PC-9 (cell line): ENCODE measurements around the gene DNA2. TPM values are rescaled to one million over a fixed set of nuclear protein-coding genes. Genes with fewer than 3 reads are reported as not detected.

ENCODE experiments used
- BruUV-seq: library from RNA; stranded (reverse); fragments of 400-500 nt; replicated peaks from 2 replicates; lab custom pipeline; 2021; lab: Mats Ljungman, UMichigan
- CTCF ChIA-PET: fragments of 300-600 bp; sonication (Branson Sonifier 250); formaldehyde crosslinking; loops from one replicate; lab custom pipeline; 2022; ENCODE audit warnings: antibody characterized with exemption; lab: Charles Lee
- POLR2A ChIA-PET: fragments of 300-600 bp; sonication (Branson Sonifier 250); formaldehyde crosslinking; loops from one replicate; lab custom pipeline; 2022; ENCODE audit warnings: antibody characterized with exemption; ENCODE audit not compliant: unreplicated experiment; lab: Charles Lee
- DNase-seq, 2 experiments: peaks; one replicate each; pipeline versions ENCODE4 v3.0.0 to v3.0.0-alpha.2; 2015 to 2022; ENCODE audit warnings: mixed read lengths in 1 of 2
- H2AFZ ChIP-seq: fragments of 200-600 bp; sonication (generic); 2 replicates; pipeline ENCODE4 v1.8.1; 2017; ENCODE audit warnings: antibody characterized with exemption
- H3F3A ChIP-seq: fragments of 200-600 bp; sonication (generic); 2 replicates; pipeline ENCODE4 v1.8.1; 2017; ENCODE audit warnings: antibody characterized with exemption, mild to moderate bottlenecking, low read depth; ENCODE audit not compliant: insufficient read depth
- H3K27ac ChIP-seq: fragments of 200-600 bp; sonication (generic); 2 replicates; pipeline ENCODE4 v1.6.1; 2016; ENCODE audit warnings: mixed run types
- H3K27me3 ChIP-seq: fragments of 200-600 bp; sonication (generic); 2 replicates; pipeline ENCODE4 v1.6.1; 2016; ENCODE audit warnings: low read depth, mixed run types; ENCODE audit not compliant: insufficient read depth
- H3K36me3 ChIP-seq: fragments of 200-600 bp; sonication (generic); 2 replicates; pipeline ENCODE4 v1.6.1; 2016; ENCODE audit warnings: low read depth, mixed run types
- H3K4me1 ChIP-seq: fragments of 200-600 bp; sonication (generic); replicated peaks from 2 replicates; pipeline ENCODE4 v1.6.1; 2016; ENCODE audit warnings: mixed run types; ENCODE audit not compliant: insufficient read depth
- H3K4me2 ChIP-seq: fragments of 200-600 bp; sonication (generic); 2 replicates; pipeline ENCODE4 v1.6.1; 2017; ENCODE audit warnings: mixed run types
- H3K4me3 ChIP-seq: fragments of 200-600 bp; sonication (generic); 2 replicates; pipeline ENCODE4 v1.6.1; 2016; ENCODE audit warnings: mixed run types
- H3K79me2 ChIP-seq: fragments of 200-600 bp; sonication (generic); 2 replicates; pipeline ENCODE4 v1.6.1; 2017; ENCODE audit warnings: low read depth, mixed run types
- H3K9me2 ChIP-seq: fragments of 200-600 bp; sonication (generic); 2 replicates; pipeline ENCODE4 v1.8.1; 2017; ENCODE audit warnings: mild to moderate bottlenecking; ENCODE audit not compliant: insufficient read depth
- H3K9me3 ChIP-seq: fragments of 200-600 bp; sonication (generic); 2 replicates; pipeline ENCODE4 v1.8.1; 2016; ENCODE audit warnings: low read depth; ENCODE audit not compliant: insufficient read depth
- H4K20me1 ChIP-seq: fragments of 200-600 bp; sonication (generic); 2 replicates; pipeline ENCODE4 v1.8.1; 2017; ENCODE audit not compliant: insufficient read depth
- EZH2 ChIP-seq: fragments of 200-600 bp; sonication (generic); IDR thresholded peaks from 2 replicates; pipeline ENCODE4 v1.8.0; 2017; ENCODE audit warnings: antibody characterized with exemption, low read depth
- intact Hi-C: fragments of 100-400 bp; cut with micrococcal nuclease; formaldehyde crosslinking; loops from one replicate; pipeline ENCODE4 v1.10.0; 2022; ENCODE audit not compliant: unreplicated experiment
- total RNA-seq: library from RNA; stranded (reverse); gene quantifications from 2 replicates; pipeline ENCODE4 v1.2.3, GENCODE V29; 2021
- TF ChIP-seq, protein P1 (sequence below): fragments of 200-600 bp; sonication (generic); conservative IDR thresholded peaks from 2 replicates; pipeline ENCODE4 v1.6.1; 2017; ENCODE audit warnings: mixed run types, antibody characterized with exemption, mild to moderate bottlenecking, moderate library complexity

DNA2 gene
- total RNA-seq, 1 experiment from 2014 or later, result 33.4 TPM

DNA sequence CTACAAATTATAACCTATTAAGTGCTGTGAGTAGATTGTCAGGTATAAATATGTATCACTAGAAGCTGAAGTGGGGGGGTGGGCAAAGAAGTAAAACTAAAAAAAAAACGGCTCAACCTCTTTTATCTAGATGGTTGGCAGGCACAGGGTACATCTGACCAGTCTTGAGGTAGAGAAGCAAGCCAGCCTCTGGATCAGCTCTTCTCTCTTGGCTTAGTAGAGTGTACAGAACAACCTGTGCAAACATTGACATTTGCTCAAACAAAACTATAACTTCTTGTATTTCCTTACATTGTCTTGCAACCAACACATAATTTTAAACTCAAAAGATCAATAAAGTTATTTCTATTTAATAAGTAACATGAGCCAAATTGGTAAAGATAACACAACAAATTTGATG, 25.6 kb downstream of the DNA2 start:
- CTCF ChIA-PET, result no interaction called here
- Histone ChIP-seq H3F3A (0 out of 2 replicates have a peak, but pooled peaks cover 7% of the 10 kb centered on the region), H3K27ac (no peak overlapping the region), H3K4me3 (no peak overlapping the region), H4K20me1 (no peaks in the 10 kb centered on the region), H3K27me3 (no peaks in the 10 kb centered on the region), H2AFZ (no peak overlapping the region), H3K9me3 (no peaks in the 10 kb centered on the region), H3K4me1 (no peaks in the 10 kb centered on the region), H3K9me2 (no peaks in the 10 kb centered on the region), H3K36me3 (no peaks in the 10 kb centered on the region; the same call in 1 of the 2 replicates), H3K4me2 (no peak overlapping the region), H3K79me2 (no peaks in the 10 kb centered on the region)
- no peak for DNase-seq
- POLR2A ChIA-PET, result interaction anchor here (0.7 kb wide), 1 partner anchor 161 kb away, joined by 7 read pairs; no protein-coding TSS in a partner anchor
- intact Hi-C loops, result no loop called here
- BruUV-seq, result no TSS peak
- no peak for TF ChIP-seq EZH2
- TF ChIP-seq, protein P1, sequence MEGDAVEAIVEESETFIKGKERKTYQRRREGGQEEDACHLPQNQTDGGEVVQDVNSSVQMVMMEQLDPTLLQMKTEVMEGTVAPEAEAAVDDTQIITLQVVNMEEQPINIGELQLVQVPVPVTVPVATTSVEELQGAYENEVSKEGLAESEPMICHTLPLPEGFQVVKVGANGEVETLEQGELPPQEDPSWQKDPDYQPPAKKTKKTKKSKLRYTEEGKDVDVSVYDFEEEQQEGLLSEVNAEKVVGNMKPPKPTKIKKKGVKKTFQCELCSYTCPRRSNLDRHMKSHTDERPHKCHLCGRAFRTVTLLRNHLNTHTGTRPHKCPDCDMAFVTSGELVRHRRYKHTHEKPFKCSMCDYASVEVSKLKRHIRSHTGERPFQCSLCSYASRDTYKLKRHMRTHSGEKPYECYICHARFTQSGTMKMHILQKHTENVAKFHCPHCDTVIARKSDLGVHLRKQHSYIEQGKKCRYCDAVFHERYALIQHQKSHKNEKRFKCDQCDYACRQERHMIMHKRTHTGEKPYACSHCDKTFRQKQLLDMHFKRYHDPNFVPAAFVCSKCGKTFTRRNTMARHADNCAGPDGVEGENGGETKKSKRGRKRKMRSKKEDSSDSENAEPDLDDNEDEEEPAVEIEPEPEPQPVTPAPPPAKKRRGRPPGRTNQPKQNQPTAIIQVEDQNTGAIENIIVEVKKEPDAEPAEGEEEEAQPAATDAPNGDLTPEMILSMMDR, result no peak

DNA sequence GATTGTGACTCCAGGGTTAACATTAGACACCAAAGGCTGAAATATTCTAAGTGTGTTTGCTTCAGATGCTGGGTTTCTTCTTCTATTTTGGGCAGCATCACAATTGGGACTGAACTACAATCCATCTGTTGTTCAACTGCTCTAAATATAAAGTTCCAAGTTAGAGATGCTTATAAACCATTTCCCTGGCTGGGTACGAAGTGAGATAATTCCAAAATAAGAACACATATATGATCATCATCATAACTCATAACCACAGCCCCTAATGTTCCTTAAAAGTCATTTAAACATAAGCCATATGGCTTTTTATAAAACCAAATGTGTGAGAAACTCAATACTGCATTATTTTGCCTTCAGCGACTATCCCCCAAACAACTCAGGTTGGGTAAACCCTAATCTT, 28.8 kb downstream of the DNA2 start:
- H3K27me3 ChIP-seq, result no peaks in the 10 kb centered on the region
- CTCF ChIA-PET, result no interaction called here
- H3K4me1 ChIP-seq, result no peaks in the 10 kb centered on the region
- intact Hi-C loops, result no loop called here
- no peaks in the 10 kb centered on the region; the same call in 1 of the 2 replicates for H3K36me3 ChIP-seq
- POLR2A ChIA-PET, result no interaction called here
- BruUV-seq, result no TSS peak
- no peaks in the 10 kb centered on the region for H3K9me2 ChIP-seq
- no peaks in the 10 kb centered on the region for H3K79me2 ChIP-seq
- no peak overlapping the region for H3K4me2 ChIP-seq
- TF ChIP-seq, protein P1, result no peak
- no peaks in the 10 kb centered on the region for H3K9me3 ChIP-seq
- no peak overlapping the region for H3K27ac ChIP-seq
- 0 out of 2 replicates have a peak, but pooled peaks cover 7% of the 10 kb centered on the region for H3F3A ChIP-seq
- no peaks in the 10 kb centered on the region for H4K20me1 ChIP-seq
- H2AFZ ChIP-seq, result no peak overlapping the region
- no peak for DNase-seq
- no peak overlapping the region for H3K4me3 ChIP-seq

DNA sequence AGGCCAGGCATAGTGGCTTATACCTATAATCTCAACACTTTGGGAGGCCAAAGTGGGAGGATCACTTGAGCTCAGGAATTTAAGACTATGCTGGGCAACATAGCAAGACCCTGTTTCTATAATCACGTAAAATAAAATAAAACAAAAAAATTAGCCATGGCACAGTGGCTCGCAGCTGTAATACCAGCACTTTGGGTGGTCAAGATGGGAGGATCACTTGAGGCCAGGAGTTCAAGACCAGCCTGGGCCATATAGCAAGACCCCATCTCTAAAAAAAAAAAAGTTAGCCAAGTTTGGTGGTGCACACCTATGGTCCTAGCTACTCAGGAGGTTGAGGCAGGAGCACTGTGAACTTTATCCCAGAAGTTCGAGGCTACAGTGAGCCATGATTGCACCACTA, 30.9 kb downstream of the DNA2 start:
- H3K4me3 ChIP-seq, result no peak overlapping the region
- POLR2A ChIA-PET, result interaction anchor here (0.6 kb wide), 1 partner anchor 348 kb away, joined by 3 read pairs; no protein-coding TSS in a partner anchor
- BruUV-seq, result no TSS peak

More for the DNA sequence above, 30.9 kb downstream of the DNA2 start:
- DNase-seq, result no peak
- Histone ChIP-seq H4K20me1 (no peaks in the 10 kb centered on the region), H3K4me1 (no peaks in the 10 kb centered on the region), H3F3A (0 out of 2 replicates have a peak, but pooled peaks cover 7% of the 10 kb centered on the region), H2AFZ (no peak overlapping the region), H3K27me3 (no peaks in the 10 kb centered on the region), H3K36me3 (no peaks in the 10 kb centered on the region; the same call in 1 of the 2 replicates), H3K9me3 (no peaks in the 10 kb centered on the region), H3K79me2 (no peaks in the 10 kb centered on the region), H3K4me2 (no peak overlapping the region), H3K9me2 (no peaks in the 10 kb centered on the region), H3K27ac (no peak overlapping the region)
- CTCF ChIA-PET, result no interaction called here
- TF ChIP-seq, protein P1, result no peak
- no peak for TF ChIP-seq EZH2
- intact Hi-C loops, result no loop called here
